ENCODE measurements around the gene CADM1.

GRCh38 chr11:115333121-115333520, 171.1 kb downstream of the CADM1 start:
- TF ChIP-seq EZH2 (IDR thresholded peaks at IDR 0.05; ENCODE audit: borderline replicate concordance, low read depth, low read length, severe bottlenecking) = no peak
- TF ChIP-seq, protein P1, sequence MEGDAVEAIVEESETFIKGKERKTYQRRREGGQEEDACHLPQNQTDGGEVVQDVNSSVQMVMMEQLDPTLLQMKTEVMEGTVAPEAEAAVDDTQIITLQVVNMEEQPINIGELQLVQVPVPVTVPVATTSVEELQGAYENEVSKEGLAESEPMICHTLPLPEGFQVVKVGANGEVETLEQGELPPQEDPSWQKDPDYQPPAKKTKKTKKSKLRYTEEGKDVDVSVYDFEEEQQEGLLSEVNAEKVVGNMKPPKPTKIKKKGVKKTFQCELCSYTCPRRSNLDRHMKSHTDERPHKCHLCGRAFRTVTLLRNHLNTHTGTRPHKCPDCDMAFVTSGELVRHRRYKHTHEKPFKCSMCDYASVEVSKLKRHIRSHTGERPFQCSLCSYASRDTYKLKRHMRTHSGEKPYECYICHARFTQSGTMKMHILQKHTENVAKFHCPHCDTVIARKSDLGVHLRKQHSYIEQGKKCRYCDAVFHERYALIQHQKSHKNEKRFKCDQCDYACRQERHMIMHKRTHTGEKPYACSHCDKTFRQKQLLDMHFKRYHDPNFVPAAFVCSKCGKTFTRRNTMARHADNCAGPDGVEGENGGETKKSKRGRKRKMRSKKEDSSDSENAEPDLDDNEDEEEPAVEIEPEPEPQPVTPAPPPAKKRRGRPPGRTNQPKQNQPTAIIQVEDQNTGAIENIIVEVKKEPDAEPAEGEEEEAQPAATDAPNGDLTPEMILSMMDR (IDR thresholded peaks at IDR 0.05; ENCODE audit: borderline replicate concordance, extremely low read depth, low read length, poor library complexity, severe bottlenecking) = no peak

Data from DND-41 (cell line).